Epithelial cell of proximal tubule (primary cell): ENCODE data around the gene TBC1D9B. TPM values are rescaled to one million over a fixed set of nuclear protein-coding genes. Genes with fewer than 3 reads are reported as not detected.
A peak's percentile ranks its signal among the peaks of the same experiment; 100 is the strongest.

ENCODE experiments used
- DNase-seq: peaks from one replicate; pipeline ENCODE4 v3.0.0-alpha.2; 2011; ENCODE audit warnings: low read depth
- H3K4me3 ChIP-seq: 2 replicates; pipeline ENCODE4 v1.5.1; 2011; ENCODE audit warnings: low read depth, mild to moderate bottlenecking, low read length
- CTCF ChIP-seq: conservative IDR thresholded peaks from 2 replicates; pipeline ENCODE4 v1.5.1; 2012; ENCODE audit warnings: low read depth, mild to moderate bottlenecking, low read length
- total RNA-seq: library from RNA; depleted of rRNA; stranded (reverse); fragments of >200 nt; gene quantifications from 2 replicates; pipeline ENCODE4 v1.2.3, GENCODE V29; 2015

The TBC1D9B gene
- total RNA-seq, 1 donor from 2014 or later = 69.0 TPM

- TF ChIP-seq CTCF = no peak
- H3K4me3 ChIP-seq = peak overlapping the region; percentile 43
- DNase-seq = no peak
Measured at GRCh38 chr5:179816796-179817469, 90.8 kb downstream of the TBC1D9B start.

GRCh38 chr5:179816401-179816795 lies 91.3 kb downstream of the TBC1D9B start:
- no peak for DNase-seq
- peak overlapping the region; percentile 43 for H3K4me3 ChIP-seq
- no peak for TF ChIP-seq CTCF

- no peak overlapping the region for H3K4me3 ChIP-seq
- no peak for TF ChIP-seq CTCF
- DNase-seq = no peak
Measured at GRCh38 chr5:179815491-179816249, 92.0 kb downstream of the TBC1D9B start.

- DNase-seq = no peak
- TF ChIP-seq CTCF = no peak
- H3K4me3 ChIP-seq = no peak overlapping the region
Measured at GRCh38 chr5:179814090-179814489, 93.6 kb downstream of the TBC1D9B start.

- DNase-seq = no peak
- TF ChIP-seq CTCF = no peak
- H3K4me3 ChIP-seq = no peak overlapping the region
Measured at GRCh38 chr5:179812997-179813607, 94.6 kb downstream of the TBC1D9B start.

GRCh38 chr5:179812135-179812825 lies 95.4 kb downstream of the TBC1D9B start:
- TF ChIP-seq CTCF = no peak
- H3K4me3 ChIP-seq = no peak overlapping the region
- DNase-seq = no peak

Other genes with a start within 250 kb of the TBC1D9B start
- gene CBY3, start 226.9 kb downstream of the TBC1D9B start, total RNA-seq = not detected in 2 replicates
- gene CANX, start 208.9 kb downstream of the TBC1D9B start, total RNA-seq = 390 and 467 TPM in 2 replicates
- gene MAML1, start 175.1 kb downstream of the TBC1D9B start, total RNA-seq = 11.8 and 24.3 TPM in 2 replicates
- 0.94 and 9.1 TPM in 2 replicates for gene LTC4S, start 113.9 kb downstream of the TBC1D9B start, total RNA-seq
- 232 and 278 TPM in 2 replicates for gene MGAT4B, start 101.0 kb downstream of the TBC1D9B start, total RNA-seq
- gene SQSTM1, start 87.0 kb downstream of the TBC1D9B start, total RNA-seq = 233 and 275 TPM in 2 replicates
- gene MRNIP, start 49.1 kb downstream of the TBC1D9B start, total RNA-seq = 8.9 and 22.1 TPM in 2 replicates
- gene RNF130, start 163.9 kb upstream of the TBC1D9B start, total RNA-seq = 28.3 and 36.6 TPM in 2 replicates